Neuron (in vitro differentiated cells): ENCODE measurements around the gene KCNG1.

Experiments
- H2AFZ ChIP-seq: one replicate; pipeline ENCODE4 v1.6.1; 2013; ENCODE audit warnings: low read depth, mild to moderate bottlenecking, inconsistent platforms, low read length, moderate library complexity
- H3K27me3 ChIP-seq: one replicate; pipeline ENCODE4 v1.6.1; 2013; ENCODE audit warnings: low read length; ENCODE audit not compliant: insufficient read depth
- H3K36me3 ChIP-seq: one replicate; pipeline ENCODE4 v1.6.1; 2013; ENCODE audit warnings: low read length; ENCODE audit not compliant: insufficient read depth
- H3K4me1 ChIP-seq: one replicate; pipeline ENCODE4 v1.6.1; 2013; ENCODE audit warnings: low read length; ENCODE audit not compliant: insufficient read depth
- H3K4me3 ChIP-seq: 2 replicates; pipeline ENCODE4 v1.5.1; 2013; ENCODE audit warnings: mild to moderate bottlenecking, low read length, moderate library complexity
- H3K9me3 ChIP-seq: one replicate; pipeline ENCODE4 v1.6.1; 2013; ENCODE audit warnings: low read length

Gene KCNG1

GRCh38 chr20:50958615-50959542, 64.0 kb downstream of the KCNG1 start, which contains the start of gene MOCS3:
Gene MOCS3 (plus strand): TSS chr20:50958818. CDS start chr20:50958843, 25 bp downstream.
- Histone ChIP-seq H3K4me1 (peaks cover 30% of the 10 kb centered on the region), H3K36me3 (peaks cover 20% of the 10 kb centered on the region), H3K4me3 (peak within 1 kb of the TSS; percentile 84), H3K27me3 (no peaks in the 10 kb centered on the region), H3K9me3 (no peaks in the 10 kb centered on the region), H2AFZ (peak within 1 kb of the TSS; percentile 69)

GRCh38 chr20:50957798-50958614, 64.9 kb downstream of the KCNG1 start, which contains the start of gene DPM1:
Gene DPM1 (minus strand): TSS chr20:50958532. CDS start chr20:50958523, 9 bp downstream.
- Histone ChIP-seq H3K4me3 (peak within 1 kb of the TSS; percentile 84), H3K4me1 (peaks cover 30% of the 10 kb centered on the region), H3K9me3 (no peaks in the 10 kb centered on the region), H3K36me3 (peaks cover 27% of the 10 kb centered on the region), H2AFZ (peak within 1 kb of the TSS; percentile 69), H3K27me3 (no peaks in the 10 kb centered on the region)

GRCh38 chr20:50957276-50957675, 65.6 kb downstream of the KCNG1 start:
- Histone ChIP-seq H3K9me3 (no peaks in the 10 kb centered on the region), H3K4me3 (peak overlapping the region; percentile 84), H3K4me1 (peaks cover 30% of the 10 kb centered on the region), H2AFZ (no peak overlapping the region), H3K27me3 (no peaks in the 10 kb centered on the region), H3K36me3 (peaks cover 32% of the 10 kb centered on the region)

- Histone ChIP-seq H3K36me3 (peaks cover 51% of the 10 kb centered on the region), H3K4me1 (peaks cover 15% of the 10 kb centered on the region), H3K9me3 (no peaks in the 10 kb centered on the region), H3K4me3 (no peak overlapping the region), H3K27me3 (no peaks in the 10 kb centered on the region), H2AFZ (no peak overlapping the region)
Measured at GRCh38 chr20:50953821-50954220, 69.1 kb downstream of the KCNG1 start.
